H1 (cell line): Measurements from ENCODE around the gene PPP1R1A. TPM values are rescaled to one million over a fixed set of nuclear protein-coding genes. Genes with fewer than 3 reads are reported as not detected.
A peak's percentile ranks its signal among the peaks of the same experiment; 100 is the strongest.

Experiments
- CTCF ChIA-PET: fragments of 300-600 bp; sonication (Branson Sonifier 250); formaldehyde crosslinking; loops from one replicate; lab custom pipeline; 2021; ENCODE audit not compliant: partially characterized antibody; lab: Charles Lee
- POLR2A ChIA-PET: fragments of 300-600 bp; sonication (Branson Sonifier 250); formaldehyde crosslinking; loops from one replicate; lab custom pipeline; 2021; ENCODE audit warnings: inconsistent platforms; ENCODE audit not compliant: partially characterized antibody; lab: Charles Lee
- DNase-seq, 2 experiments: peaks; one replicate each; pipeline versions ENCODE4 v3.0.0 to v3.0.0-alpha.2; 2010 to 2022; ENCODE audit warnings: low spot score in 2 of 2, low read depth in 1 of 2, mixed read lengths in 1 of 2
- FAIRE-seq: peaks from 2 replicates; lab custom pipeline; 2011; peaks lifted over from hg19 to GRCh38; lab: Jason Lieb, UNC
- H2AFZ ChIP-seq: 2 replicates; pipeline ENCODE4 v1.8.1; 2012; ENCODE audit warnings: low read length, inconsistent platforms
- H2AK5ac ChIP-seq: 2 replicates; pipeline ENCODE4 v1.6.1; 2013; ENCODE audit warnings: low read depth, low read length
- H2BK120ac ChIP-seq: replicated peaks from 2 replicates; pipeline ENCODE3; 2013; ENCODE audit warnings: low read depth, low read length, inconsistent platforms
- H2BK12ac ChIP-seq: 2 replicates; pipeline ENCODE4 v1.6.1; 2013; ENCODE audit warnings: low read depth, low read length
- H2BK15ac ChIP-seq: 2 replicates; pipeline ENCODE4 v1.6.1; 2013; ENCODE audit warnings: low read length
- H2BK20ac ChIP-seq: 2 replicates; pipeline ENCODE4 v1.6.1; 2013; ENCODE audit warnings: low read length
- H2BK5ac ChIP-seq: 2 replicates; pipeline ENCODE4 v1.6.1; 2013; ENCODE audit warnings: low read depth, low read length
- H3K14ac ChIP-seq: 2 replicates; pipeline ENCODE4 v1.6.1; 2013; ENCODE audit warnings: inconsistent platforms; ENCODE audit not compliant: insufficient read length
- H3K18ac ChIP-seq: 2 replicates; pipeline ENCODE4 v1.6.1; 2013; ENCODE audit warnings: low read length; ENCODE audit errors: extremely low read depth
- H3K23ac ChIP-seq: 2 replicates; pipeline ENCODE4 v1.6.1; 2013; ENCODE audit warnings: inconsistent platforms; ENCODE audit not compliant: insufficient read length
- H3K23me2 ChIP-seq: 2 replicates; pipeline ENCODE4 v1.6.1; 2013; ENCODE audit warnings: low read depth, low read length
- H3K27ac ChIP-seq: 2 replicates; pipeline ENCODE4 v1.6.1; 2011; ENCODE audit warnings: low read depth, low read length, inconsistent platforms
- H3K27me3 ChIP-seq, 4 experiments: replicated peaks in 1 of 4; 1 replicate in 1 of 4; 2 replicates in 3 of 4; pipeline versions ENCODE4 v1.6.1 to v1.8.1; 2011 to 2013; ENCODE audit warnings: low read length in 3 of 4, mild to moderate bottlenecking in 3 of 4, inconsistent platforms in 2 of 4, mixed read lengths in 2 of 4, moderate library complexity in 1 of 4; ENCODE audit not compliant: control insufficient read depth in 3 of 4, insufficient read depth in 3 of 4; ENCODE audit errors: extremely low read depth in 1 of 4
- H3K36me3 ChIP-seq, 4 experiments: 2 replicates each; pipeline versions ENCODE4 v1.6.1 to v1.8.1; 2011 to 2013; ENCODE audit warnings: mild to moderate bottlenecking in 4 of 4, low read length in 3 of 4, moderate library complexity in 2 of 4, control low read depth in 1 of 4, inconsistent platforms in 1 of 4; ENCODE audit not compliant: insufficient read depth in 4 of 4, control insufficient read depth in 2 of 4
- H3K4ac ChIP-seq: replicated peaks from 2 replicates; pipeline ENCODE3; 2013; ENCODE audit warnings: low read length, low read depth, mixed read lengths, inconsistent platforms; ENCODE audit not compliant: insufficient read length
- H3K4me1 ChIP-seq, 4 experiments: replicated peaks in 1 of 4; 1 replicate in 1 of 4; 2 replicates in 3 of 4; pipeline versions ENCODE4 v1.6.1 to v1.8.1; 2011 to 2013; ENCODE audit warnings: low read length in 3 of 4, inconsistent platforms in 2 of 4, mixed read lengths in 1 of 4; ENCODE audit not compliant: insufficient read depth in 4 of 4, control insufficient read depth in 3 of 4
- H3K4me2 ChIP-seq, 2 experiments: 2 replicates each; pipeline versions ENCODE4 v1.6.1 to v1.8.1; 2011 to 2013; ENCODE audit warnings: low read depth in 2 of 2, low read length in 2 of 2, control low read depth in 1 of 2, inconsistent platforms in 1 of 2, mild to moderate bottlenecking in 1 of 2; ENCODE audit not compliant: insufficient read depth in 1 of 2
- H3K4me3 ChIP-seq, 4 experiments: fragments of 200-600, 300-600 bp in 1 of 4; sonication (generic), shearing (Covaris generic), sonication (Bioruptor Twin) in 1 of 4; 2 replicates each; pipeline versions ENCODE4 v1.5.1 to v1.8.1; 2011 to 2016; ENCODE audit warnings: low read length in 4 of 4, low read depth in 3 of 4, control low read depth in 2 of 4, inconsistent platforms in 2 of 4, mild to moderate bottlenecking in 2 of 4, mixed read lengths in 1 of 4, moderate library complexity in 1 of 4; ENCODE audit not compliant: insufficient read depth in 2 of 4; ENCODE audit errors: extremely low read depth in 1 of 4
- H3K56ac ChIP-seq: replicated peaks from 2 replicates; pipeline ENCODE3; 2013; ENCODE audit warnings: low read depth, mild to moderate bottlenecking, mixed read lengths, low read length, inconsistent platforms; ENCODE audit not compliant: insufficient read length
- H3K79me1 ChIP-seq: 2 replicates; pipeline ENCODE4 v1.6.1; 2013; ENCODE audit warnings: low read depth, low read length, control low read depth
- H3K79me2 ChIP-seq, 2 experiments: 2 replicates each; pipeline versions ENCODE4 v1.6.1 to v1.8.1; 2012 to 2013; ENCODE audit warnings: low read length in 2 of 2, mild to moderate bottlenecking in 2 of 2, inconsistent platforms in 1 of 2; ENCODE audit not compliant: insufficient read depth in 2 of 2, control insufficient read depth in 1 of 2
- H3K9ac ChIP-seq, 4 experiments: replicated peaks in 1 of 4; 1 replicate in 1 of 4; 2 replicates in 3 of 4; pipeline versions ENCODE4 v1.6.1 to v1.8.1; 2011 to 2013; ENCODE audit warnings: low read depth in 3 of 4, low read length in 3 of 4, control low read depth in 2 of 4, mild to moderate bottlenecking in 2 of 4, moderate library complexity in 2 of 4, inconsistent platforms in 1 of 4; ENCODE audit errors: extremely low read depth in 1 of 4
- H3K9me3 ChIP-seq, 2 experiments: 2 replicates each; pipeline versions ENCODE4 v1.6.1 to v1.8.1; 2012 to 2013; ENCODE audit warnings: mild to moderate bottlenecking in 2 of 2, moderate library complexity in 2 of 2, control low read depth in 1 of 2, inconsistent platforms in 1 of 2, low read depth in 1 of 2, low read length in 1 of 2, mixed read lengths in 1 of 2; ENCODE audit not compliant: insufficient read depth in 2 of 2
- H4K20me1 ChIP-seq, 2 experiments: replicated peaks in 1 of 2; 2 replicates each; pipeline versions ENCODE3 to v1.8.1; 2011 to 2013; ENCODE audit warnings: inconsistent platforms in 2 of 2, low read length in 2 of 2, mild to moderate bottlenecking in 1 of 2; ENCODE audit not compliant: insufficient read depth in 2 of 2, control insufficient read depth in 1 of 2
- H4K5ac ChIP-seq: 2 replicates; pipeline ENCODE4 v1.6.1; 2013; ENCODE audit warnings: low read length, low read depth, mixed read lengths, inconsistent platforms; ENCODE audit not compliant: insufficient read length
- H4K8ac ChIP-seq: 2 replicates; pipeline ENCODE4 v1.8.0; 2013; ENCODE audit warnings: mild to moderate bottlenecking, moderate library complexity, low read length, inconsistent platforms; ENCODE audit not compliant: insufficient read depth; ENCODE audit errors: extremely low read depth
- H4K91ac ChIP-seq: replicated peaks from 2 replicates; pipeline ENCODE3; 2013; ENCODE audit warnings: low read length, mixed read lengths, inconsistent platforms; ENCODE audit not compliant: insufficient read length
- BACH1 ChIP-seq: IDR thresholded peaks from 2 replicates; pipeline ENCODE4 v1.6.1; 2012; ENCODE audit warnings: low read length, improper control_type of control experiment
- CTCF ChIP-seq, 3 experiments: IDR thresholded peaks; 1 replicate in 2 of 3; 2 replicates in 1 of 3; pipeline versions ENCODE4 v1.5.1 to v1.6.1; 2011; ENCODE audit warnings: low read length in 3 of 3, mild to moderate bottlenecking in 3 of 3, inconsistent platforms in 2 of 3, low read depth in 1 of 3, moderate library complexity in 1 of 3; ENCODE audit not compliant: insufficient read depth in 1 of 3; ENCODE audit errors: control extremely low read depth in 1 of 3
- PHF8 ChIP-seq: fragments of 200-600 bp; sonication (generic); conservative IDR thresholded peaks from 2 replicates; pipeline ENCODE4 v1.7.1; 2012; ENCODE audit warnings: low read depth, mild to moderate bottlenecking, inconsistent platforms, low read length, moderate library complexity
- POLR2A ChIP-seq, 2 experiments: IDR thresholded peaks; 1 replicate in 1 of 2; 2 replicates in 1 of 2; pipeline ENCODE4 v1.6.1; 2011; ENCODE audit warnings: low read depth in 2 of 2, low read length in 2 of 2, mild to moderate bottlenecking in 2 of 2; ENCODE audit errors: control extremely low read depth in 1 of 2
- POU5F1 ChIP-seq: IDR thresholded peaks from 2 replicates; pipeline ENCODE4 v1.6.1; 2011; ENCODE audit warnings: low read depth, mild to moderate bottlenecking, low read length, moderate library complexity
- RAD21 ChIP-seq, 2 experiments: IDR thresholded peaks in 1 of 2; conservative IDR thresholded peaks in 1 of 2; 2 replicates each; pipeline ENCODE4 v1.6.1; 2011; ENCODE audit warnings: low read depth in 2 of 2, low read length in 2 of 2, improper control_type of control experiment in 1 of 2, inconsistent platforms in 1 of 2, mild to moderate bottlenecking in 1 of 2, moderate library complexity in 1 of 2
- SAP30 ChIP-seq: fragments of 300-600 bp; sonication (generic); IDR thresholded peaks from 2 replicates; pipeline ENCODE4 v1.7.1; 2012; ENCODE audit warnings: low read length, moderate library complexity, mild to moderate bottlenecking, inconsistent platforms; ENCODE audit not compliant: insufficient read depth, insufficient replicate concordance
- WGBS, 2 experiments: shearing (Covaris generic) in 1 of 2; methylation state at CpG; one replicate each; pipeline versions ENCODE4 v1.1.6 to v1.1.7; 2013 to 2015; ENCODE audit warnings: low lambda C conversion rate in 2 of 2, mixed read lengths in 2 of 2, inconsistent platforms in 1 of 2, low coverage in 1 of 2, missing lambda C conversion rate in 1 of 2; ENCODE audit not compliant: insufficient replicate concordance in 2 of 2, insufficient coverage in 1 of 2, insufficient read length in 1 of 2; ENCODE audit errors: extremely low coverage in 1 of 2, missing lambda C conversion rate in 1 of 2; 5-methylcytosine and 5-hydroxymethylcytosine counted together
- polyA plus RNA-seq, 7 experiments: library from polyadenylated mRNA; depleted of rRNA in 3 of 7; stranded (reverse) in 5 of 7; unstranded in 2 of 7; fragments of >200 nt in 5 of 7; fragments of 200-250 nt in 2 of 7; gene quantifications; 1 replicate in 5 of 7; 2 replicates in 1 of 7; 4 replicates in 1 of 7; pipeline versions ENCODE4 v1.2.1 to v1.2.3, GENCODE V29; 2011 to 2013; ENCODE audit warnings: missing spikeins in 2 of 7, mixed read lengths in 2 of 7
- total RNA-seq: library from RNA; stranded (reverse); fragmentation: NEBNext Ultra II Directional; extraction: Animal tissue kit (Norgen Biotek cat#: 25700); gene quantifications from 2 replicates; pipeline ENCODE4 v1.2.1, GENCODE V29; 2021

The PPP1R1A gene
- total and polyA plus RNA-seq, 2 of the 8 experiments (the other 6 are each of a cell fraction or from before 2014, with no cell fraction given), result 5.8 to 13.1 TPM

DNA sequence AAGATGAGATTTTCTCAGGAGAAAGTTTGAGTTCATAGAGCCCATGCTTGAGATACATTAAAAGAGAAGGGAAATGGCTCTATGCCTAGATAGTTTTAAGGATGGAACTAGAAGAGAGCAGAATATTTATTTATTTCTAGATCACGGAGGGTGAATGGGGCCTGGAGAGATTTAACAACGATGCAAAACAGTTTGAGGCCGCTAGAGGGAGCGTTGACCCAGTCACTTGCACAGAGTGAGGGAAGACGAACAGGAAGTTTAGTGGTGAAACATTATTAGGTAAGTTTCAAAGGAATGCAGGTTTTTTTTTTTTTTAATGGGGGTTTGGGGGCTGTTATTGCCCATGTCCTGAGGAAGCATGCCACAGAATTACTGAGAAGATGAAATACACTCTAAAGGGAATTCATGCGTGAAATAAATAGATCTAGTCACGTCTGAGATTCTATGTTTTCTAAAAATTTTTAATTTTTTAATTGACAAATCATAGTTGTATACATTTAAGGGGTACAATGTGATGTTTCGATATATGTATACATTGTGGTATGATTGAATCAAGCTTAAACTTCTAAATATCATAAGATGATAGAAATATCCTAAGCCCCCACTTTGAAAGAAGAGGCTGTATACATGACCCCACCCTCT is 14.8 kb upstream of the PPP1R1A start:
- Histone ChIP-seq H3K27me3 (peaks cover 0 to 8% (median 2%) of the 10 kb centered on the region in 4 experiments; a peak in 3 of 7 replicates), H3K14ac (no peak overlapping the region), H3K27ac (no peak overlapping the region), H2AFZ (no peak overlapping the region), H2BK20ac (no peak overlapping the region), H3K23me2 (no peaks in the 10 kb centered on the region), H4K20me1 (no peaks in the 10 kb centered on the region), H3K56ac (no peak overlapping the region), H3K23ac (no peak overlapping the region), H4K91ac (no peak overlapping the region), H3K4me2 (no peak overlapping the region), H2BK120ac (no peak overlapping the region), H2BK12ac (no peak overlapping the region), H3K9ac (no peak overlapping the region), H3K79me1 (no peaks in the 10 kb centered on the region), H3K36me3 (no peaks in the 10 kb centered on the region), H3K4me3 (no peak overlapping the region), H2BK5ac (no peak overlapping the region), H3K79me2 (no peaks in the 10 kb centered on the region), H2AK5ac (no peak overlapping the region), H3K18ac (no peak overlapping the region), H3K9me3 (no peaks in the 10 kb centered on the region), H4K5ac (no peak overlapping the region), H3K4me1 (no peaks in the 10 kb centered on the region), H4K8ac (no peak overlapping the region), H2BK15ac (no peak overlapping the region), H3K4ac (no peak overlapping the region)
- WGBS, 2 experiments, result 33% methylated on average over 8 of the region's 8 CpGs; no CpG with 5 or more reads in 1 of the 2 experiments
- ChIA-PET CTCF (interaction anchor here (0.9 to 6.8 kb wide), 21 partner anchors 7 to 128 kb away, joined by 3 to 48 read pairs (median 4); no protein-coding TSS in a partner anchor), POLR2A (no interaction called here)
- no peak for TF ChIP-seq BACH1
- TF ChIP-seq POLR2A (IDR thresholded peaks at IDR 0.05; ENCODE audit: control extremely low read depth in 1 of 2, low read depth in 2 of 2, low read length in 2 of 2), result no peak
- TF ChIP-seq POU5F1, result no peak
- TF ChIP-seq CTCF (IDR thresholded peaks at IDR 0.05; ENCODE audit: control extremely low read depth in 1 of 3, insufficient read depth in 1 of 3, low read depth in 1 of 3, low read length in 3 of 3), result peak; percentile 73 to 86 (median 82)
- TF ChIP-seq RAD21 (IDR thresholded peaks at IDR 0.05 in 1 of 2, conservative IDR thresholded peaks at IDR 0.05 in 1 of 2; ENCODE audit: low read depth in 2 of 2, low read length in 2 of 2), result peak; percentile 64 to 76
- TF ChIP-seq PHF8, result no peak
- no peak for TF ChIP-seq SAP30
- peak in 1 of 2 experiments; percentile 72 for DNase-seq
- FAIRE-seq, result peak; percentile 92
